ENCODE results near the gene PTPN22. TPM values are rescaled to one million over a fixed set of nuclear protein-coding genes. Genes with fewer than 3 reads are reported as not detected.

The PTPN22 gene
- polyA plus RNA-seq, 12 donors = 0.14 to 2.6 (median 0.31) TPM; not detected in 2

Other genes starting within 250 kb of the PTPN22 start
- gene PHTF1, start 112.2 kb downstream of the PTPN22 start, polyA plus RNA-seq (ENCODE audit: insufficient read length in 12 of 12) = 10 to 100 TPM in 10 of 12 donors, 1 to 10 TPM in 1, not detected in 1; 3.0 to 16.4 (median 13.0) TPM
- gene RSBN1, start 59.2 kb downstream of the PTPN22 start, polyA plus RNA-seq (ENCODE audit: insufficient read length in 12 of 12) = 10 to 100 TPM in 10 of 12 donors, 1 to 10 TPM in 1, not detected in 1; 9.8 to 18.1 (median 14.8) TPM
- 1 to 10 TPM in 1 of 12 donors, under 1 TPM in 9, not detected in 2; 0.11 to 1.6 (median 0.46) TPM for gene BCL2L15, start 15.9 kb upstream of the PTPN22 start, polyA plus RNA-seq (ENCODE audit: insufficient read length in 12 of 12)
- 10 to 100 TPM in 11 of 12 donors, not detected in 1; 16.6 to 48.7 (median 24.1) TPM for gene AP4B1, start 33.1 kb upstream of the PTPN22 start, polyA plus RNA-seq (ENCODE audit: insufficient read length in 12 of 12)
- gene DCLRE1B, start 33.6 kb upstream of the PTPN22 start, polyA plus RNA-seq (ENCODE audit: insufficient read length in 12 of 12) = 10 to 100 TPM in 3 of 12 donors, 1 to 10 TPM in 8, not detected in 1; 4.3 to 13.8 (median 9.3) TPM
- gene HIPK1, start 57.6 kb upstream of the PTPN22 start, polyA plus RNA-seq (ENCODE audit: insufficient read length in 12 of 12) = 10 to 100 TPM in 11 of 12 donors, not detected in 1; 27.7 to 37.7 (median 33.5) TPM
- 100 to 1,000 TPM in 11 of 12 donors, not detected in 1; 111 to 231 (median 168) TPM for gene OLFML3, start 107.8 kb upstream of the PTPN22 start, polyA plus RNA-seq (ENCODE audit: insufficient read length in 12 of 12)

Data from muscle of arm (tissue), 12 donors.